ENCODE results near the gene CNRIP1. TPM values are rescaled to one million over a fixed set of nuclear protein-coding genes. Genes with fewer than 3 reads are reported as not detected.

Gene CNRIP1
- total RNA-seq, 2 experiments from 2014 or later: not detected

GRCh38 chr2:68293755-68294154 is 26.0 kb downstream of the CNRIP1 start:
- Histone ChIP-seq H3K9me2 (ENCODE audit: insufficient read depth, low read length) (no peaks in the 10 kb centered on the region), H3K36me3 (ENCODE audit: insufficient read depth, low read length) (no peaks in the 10 kb centered on the region), H2AFZ (ENCODE audit: low read length) (no peak overlapping the region), H3K79me2 (ENCODE audit: insufficient read depth, low read depth, low read length) (no peaks in the 10 kb centered on the region), H3K9me3 (ENCODE audit: low read length) (no peaks in the 10 kb centered on the region), H3K4me3 (ENCODE audit: low read depth, low read length, poor library complexity, severe bottlenecking) (no peak overlapping the region), H3K4me2 (ENCODE audit: low read length) (no peak overlapping the region), H3K4me1 (ENCODE audit: insufficient read depth, low read length, poor library complexity, severe bottlenecking) (peaks cover 24% of the 10 kb centered on the region), H4K20me1 (ENCODE audit: insufficient read depth, low read length) (no peaks in the 10 kb centered on the region), H3K27ac (ENCODE audit: low read depth, low read length, poor library complexity, severe bottlenecking) (no peak overlapping the region)
- no TSS peak for BruUV-seq (replicated peaks)
- intact Hi-C loops (cut with micrococcal nuclease; ENCODE audit: unreplicated experiment): loop anchor here (2.0 to 5.0 kb wide), 3 partner anchors 69 to 561 kb away; no protein-coding TSS in a partner anchor
- TF ChIP-seq, protein P1, sequence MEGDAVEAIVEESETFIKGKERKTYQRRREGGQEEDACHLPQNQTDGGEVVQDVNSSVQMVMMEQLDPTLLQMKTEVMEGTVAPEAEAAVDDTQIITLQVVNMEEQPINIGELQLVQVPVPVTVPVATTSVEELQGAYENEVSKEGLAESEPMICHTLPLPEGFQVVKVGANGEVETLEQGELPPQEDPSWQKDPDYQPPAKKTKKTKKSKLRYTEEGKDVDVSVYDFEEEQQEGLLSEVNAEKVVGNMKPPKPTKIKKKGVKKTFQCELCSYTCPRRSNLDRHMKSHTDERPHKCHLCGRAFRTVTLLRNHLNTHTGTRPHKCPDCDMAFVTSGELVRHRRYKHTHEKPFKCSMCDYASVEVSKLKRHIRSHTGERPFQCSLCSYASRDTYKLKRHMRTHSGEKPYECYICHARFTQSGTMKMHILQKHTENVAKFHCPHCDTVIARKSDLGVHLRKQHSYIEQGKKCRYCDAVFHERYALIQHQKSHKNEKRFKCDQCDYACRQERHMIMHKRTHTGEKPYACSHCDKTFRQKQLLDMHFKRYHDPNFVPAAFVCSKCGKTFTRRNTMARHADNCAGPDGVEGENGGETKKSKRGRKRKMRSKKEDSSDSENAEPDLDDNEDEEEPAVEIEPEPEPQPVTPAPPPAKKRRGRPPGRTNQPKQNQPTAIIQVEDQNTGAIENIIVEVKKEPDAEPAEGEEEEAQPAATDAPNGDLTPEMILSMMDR (conservative IDR thresholded peaks at IDR 0.05; ENCODE audit: low read length): no peak
- TF ChIP-seq EZH2phosphoT487 (IDR thresholded peaks at IDR 0.05; ENCODE audit: borderline replicate concordance, low read depth, low read length): no peak
- CTCF ChIA-PET (ENCODE audit: unreplicated experiment): no interaction called here
- no peak for DNase-seq (ENCODE audit: low spot score)
- POLR2A ChIA-PET: interaction anchor here (0.5 to 0.7 kb wide), 2 partner anchors 11 to 199 kb away, joined by 3 read pairs; no protein-coding TSS in a partner anchor

DNA sequence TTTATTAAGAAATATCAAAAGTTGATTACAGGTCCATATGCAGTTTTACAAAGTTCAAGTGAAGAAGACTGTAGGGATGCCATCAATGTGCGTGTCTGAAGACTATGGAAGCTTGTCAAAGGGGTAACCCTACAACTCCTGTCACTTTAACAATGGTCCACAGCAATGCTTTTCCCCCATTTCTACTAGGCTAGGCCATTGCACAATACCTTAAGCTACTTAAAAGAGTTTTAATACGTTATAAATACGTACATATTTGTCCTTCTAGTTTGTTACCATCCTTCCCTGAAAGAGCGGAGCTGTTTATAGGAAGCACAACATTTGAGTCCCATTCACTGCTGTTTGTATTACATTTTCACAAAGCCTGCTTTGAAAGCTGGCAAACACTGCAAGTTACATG is 26.7 kb downstream of the CNRIP1 start:
- H3K4me3 ChIP-seq (ENCODE audit: low read depth, low read length, poor library complexity, severe bottlenecking): no peak overlapping the region
- H2AFZ ChIP-seq (ENCODE audit: low read length): no peak overlapping the region
- no peaks in the 10 kb centered on the region for H3K79me2 ChIP-seq (ENCODE audit: insufficient read depth, low read depth, low read length)
- no peaks in the 10 kb centered on the region for H3K9me3 ChIP-seq (ENCODE audit: low read length)
- BruUV-seq (replicated peaks): no TSS peak
- no peaks in the 10 kb centered on the region for H3K9me2 ChIP-seq (ENCODE audit: insufficient read depth, low read length)
- no peak for TF ChIP-seq EZH2phosphoT487 (IDR thresholded peaks at IDR 0.05; ENCODE audit: borderline replicate concordance, low read depth, low read length)
- TF ChIP-seq, protein P1 (conservative IDR thresholded peaks at IDR 0.05; ENCODE audit: low read length): no peak
- peaks cover 24% of the 10 kb centered on the region for H3K4me1 ChIP-seq (ENCODE audit: insufficient read depth, low read length, poor library complexity, severe bottlenecking)
- H3K27ac ChIP-seq (ENCODE audit: low read depth, low read length, poor library complexity, severe bottlenecking): no peak overlapping the region
- H3K4me2 ChIP-seq (ENCODE audit: low read length): no peak overlapping the region
- H4K20me1 ChIP-seq (ENCODE audit: insufficient read depth, low read length): no peaks in the 10 kb centered on the region
- ChIA-PET POLR2A (interaction anchor here (0.6 to 1.3 kb wide), 2 partner anchors 167 to 397 kb away, joined by 3 read pairs; no protein-coding TSS in a partner anchor), CTCF (ENCODE audit: unreplicated experiment) (interaction anchor here (0.5 kb wide), 1 partner anchor 62 kb away, joined by 3 read pairs; no protein-coding TSS in a partner anchor)
- no peaks in the 10 kb centered on the region for H3K36me3 ChIP-seq (ENCODE audit: insufficient read depth, low read length)
- no peak for DNase-seq (ENCODE audit: low spot score)
- intact Hi-C loops (cut with micrococcal nuclease; ENCODE audit: unreplicated experiment): loop anchor here (5.0 kb wide), 2 partner anchors 261 to 561 kb away; no protein-coding TSS in a partner anchor

- POLR2A ChIA-PET: interaction anchor here (0.6 to 1.5 kb wide), 12 partner anchors 10 to 398 kb away, joined by 3 to 5 read pairs (median 3); no protein-coding TSS in a partner anchor
- H3K9me3 ChIP-seq (ENCODE audit: low read length): no peaks in the 10 kb centered on the region
- intact Hi-C loops (cut with micrococcal nuclease; ENCODE audit: unreplicated experiment): loop anchor here (5.0 kb wide), 2 partner anchors 260 to 560 kb away; no protein-coding TSS in a partner anchor
- peaks cover 24% of the 10 kb centered on the region for H3K4me1 ChIP-seq (ENCODE audit: insufficient read depth, low read length, poor library complexity, severe bottlenecking)
- DNase-seq (ENCODE audit: low spot score): peak; percentile 77
- H3K79me2 ChIP-seq (ENCODE audit: insufficient read depth, low read depth, low read length): no peaks in the 10 kb centered on the region
- H3K9me2 ChIP-seq (ENCODE audit: insufficient read depth, low read length): no peaks in the 10 kb centered on the region
- no peaks in the 10 kb centered on the region for H3K36me3 ChIP-seq (ENCODE audit: insufficient read depth, low read length)
- no peaks in the 10 kb centered on the region for H4K20me1 ChIP-seq (ENCODE audit: insufficient read depth, low read length)
- TF ChIP-seq, protein P1 (conservative IDR thresholded peaks at IDR 0.05; ENCODE audit: low read length): peak; percentile 99
- no peak for TF ChIP-seq EZH2phosphoT487 (IDR thresholded peaks at IDR 0.05; ENCODE audit: borderline replicate concordance, low read depth, low read length)
- no peak overlapping the region for H3K27ac ChIP-seq (ENCODE audit: low read depth, low read length, poor library complexity, severe bottlenecking)
- CTCF ChIA-PET (ENCODE audit: unreplicated experiment): interaction anchor here (0.5 to 0.7 kb wide), 3 partner anchors 63 to 170 kb away, joined by 3 to 5 read pairs (median 4); no protein-coding TSS in a partner anchor
- no TSS peak for BruUV-seq (replicated peaks)
- no peak overlapping the region for H3K4me2 ChIP-seq (ENCODE audit: low read length)
- H2AFZ ChIP-seq (ENCODE audit: low read length): no peak overlapping the region; the same call in 1 of the 2 replicates
- H3K4me3 ChIP-seq (ENCODE audit: low read depth, low read length, poor library complexity, severe bottlenecking): no peak overlapping the region
Observed at GRCh38 chr2:68292108-68292710, 27.5 kb downstream of the CNRIP1 start.

Measured in OCI-LY7 (cell line).